ENCODE measurements around the gene ESR1. TPM values are rescaled to one million over a fixed set of nuclear protein-coding genes. Genes with fewer than 3 reads are reported as not detected.

ESR1 gene
- total and polyA plus RNA-seq, 9 of the 15 experiments (the other 6 are each of a cell fraction or from before 2014, with no cell fraction given): 0.03 to 0.27 (median 0.08) TPM; not detected in 1

GRCh38 chr6:152099446-152100182, 292.1 kb downstream of the ESR1 start:
- no peak for FAIRE-seq
- no peak for TF ChIP-seq RCOR1 (IDR thresholded peaks at IDR 0.05; ENCODE audit: borderline replicate concordance in 1 of 2, low read depth in 2 of 2, low read length in 2 of 2)
- TF ChIP-seq USF1 (CRISPR knock-in tag; IDR thresholded peaks at IDR 0.05): no peak
- TF ChIP-seq EWSR1 (IDR thresholded peaks at IDR 0.05; ENCODE audit: borderline replicate concordance, low read depth, partially characterized antibody): no peak
- no peak for TF ChIP-seq TCF7L2 (IDR thresholded peaks at IDR 0.05; ENCODE audit: low read depth, low read length)
- TF ChIP-seq NFE2L1 (tag; IDR thresholded peaks at IDR 0.05; ENCODE audit: borderline replicate concordance, low read depth): no peak
- no peak for TF ChIP-seq NRF1 (conservative IDR thresholded peaks at IDR 0.05 in 1 of 2, IDR thresholded peaks at IDR 0.05 in 1 of 2)
- TF ChIP-seq MCM3 (IDR thresholded peaks at IDR 0.05): no peak
- no peak for TF ChIP-seq THAP7 (CRISPR knock-in tag; IDR thresholded peaks at IDR 0.05)
- TF ChIP-seq CREB1 (IDR thresholded peaks at IDR 0.05): no peak
- no peak for TF ChIP-seq CREB1 (CRISPR knock-in tag; IDR thresholded peaks at IDR 0.05)
- no peak for TF ChIP-seq ZBTB1 (CRISPR knock-in tag; IDR thresholded peaks at IDR 0.05; ENCODE audit: borderline replicate concordance, low read depth)
- no peak for TF ChIP-seq PHB2 (IDR thresholded peaks at IDR 0.05; ENCODE audit: low read depth)
- TF ChIP-seq NR2C1 (IDR thresholded peaks at IDR 0.05): no peak
- no peak for TF ChIP-seq NR2C1 (tag; IDR thresholded peaks at IDR 0.05)
- TF ChIP-seq CBX2 (IDR thresholded peaks at IDR 0.05; ENCODE audit: insufficient read depth, low read length, poor library complexity, severe bottlenecking): no peak
- no peak for TF ChIP-seq EZH2 (IDR thresholded peaks at IDR 0.05; ENCODE audit: borderline replicate concordance, low read depth, low read length)
- no peak for TF ChIP-seq CREB3 (tag; conservative IDR thresholded peaks at IDR 0.05; ENCODE audit: low read depth)
- TF ChIP-seq XRCC5 (IDR thresholded peaks at IDR 0.05; ENCODE audit: low read depth, low read length): no peak
- no peak for TF ChIP-seq ZC3H11A (IDR thresholded peaks at IDR 0.05; ENCODE audit: low read depth, low read length)
- no peak for TF ChIP-seq KLF13 (tag; IDR thresholded peaks at IDR 0.05; ENCODE audit: borderline replicate concordance, low read depth)
- no peak for TF ChIP-seq U2AF2 (optimal IDR thresholded peaks at IDR 0.05; ENCODE audit: low read depth, low read length)

More at GRCh38 chr6:152099446-152100182, 292.1 kb downstream of the ESR1 start:
- ChIA-PET POLR2A (no interaction called here), CTCF (ENCODE audit: low intra/inter-chr PET ratio) (no interaction called here)
- H2AFZ ChIP-seq (ENCODE audit: low read depth, low read length): no peak overlapping the region
- no peak overlapping the region for H3K4me3 ChIP-seq
- ATAC-seq (no peak), DNase-seq (ENCODE audit: extremely low read depth in 1 of 4, low spot score in 3 of 4) (no peak)
- H4K20me1 ChIP-seq (replicated peaks; ENCODE audit: control insufficient read depth, insufficient read depth, low read length): no peaks in the 10 kb centered on the region
- H3K4me1 ChIP-seq (replicated peaks in 1 of 2; ENCODE audit: control insufficient read depth in 2 of 2, insufficient read depth in 2 of 2, low read length in 2 of 2): peaks cover 0 to 2% of the 10 kb centered on the region in 2 experiments; a peak in 1 of 5 replicates
- H3K4me2 ChIP-seq (ENCODE audit: insufficient read depth, low read length): no peak overlapping the region
- H3K9me3 ChIP-seq (replicated peaks; ENCODE audit: control insufficient read depth, insufficient read depth, low read depth, low read length): no peaks in the 10 kb centered on the region
- 0 out of 5 replicates have a peak, but pooled peaks cover 0 to 5% of the 10 kb centered on the region in 2 experiments for H3K27me3 ChIP-seq (ENCODE audit: control insufficient read depth in 2 of 2, insufficient read depth in 2 of 2, low read length in 2 of 2)
- WGBS (ENCODE audit: insufficient coverage, low coverage, missing lambda C conversion rate): 0% methylated on average over 4 of the region's 4 CpGs
- H3K9me1 ChIP-seq (ENCODE audit: control insufficient read depth, insufficient read depth, low read length): no peaks in the 10 kb centered on the region
- intact Hi-C loops (cut with micrococcal nuclease) (no loop called here), in situ Hi-C loops (cut with MboI) (no loop called here)
- no TSS peak for BruUV-seq (replicated peaks)
- H3K9ac ChIP-seq (ENCODE audit: insufficient read depth in 1 of 2, low read depth in 2 of 2, low read length in 2 of 2): no peak overlapping the region
- H3K79me2 ChIP-seq (ENCODE audit: control insufficient read depth, insufficient read depth, low read length): no peaks in the 10 kb centered on the region
- H3K36me3 ChIP-seq (ENCODE audit: control insufficient read depth, insufficient read depth, low read length): no peaks in the 10 kb centered on the region
- H3K27ac ChIP-seq (ENCODE audit: extremely low read depth, low read depth, low read length): no peak overlapping the region
